ENCODE data around the gene OR52B6. TPM values are rescaled to one million over a fixed set of nuclear protein-coding genes. Genes with fewer than 3 reads are reported as not detected.

Gene OR52B6
- total and polyA plus RNA-seq, 2 of the 13 experiments (the other 11 are each of a cell fraction or from before 2014, with no cell fraction given), result not detected

DNA sequence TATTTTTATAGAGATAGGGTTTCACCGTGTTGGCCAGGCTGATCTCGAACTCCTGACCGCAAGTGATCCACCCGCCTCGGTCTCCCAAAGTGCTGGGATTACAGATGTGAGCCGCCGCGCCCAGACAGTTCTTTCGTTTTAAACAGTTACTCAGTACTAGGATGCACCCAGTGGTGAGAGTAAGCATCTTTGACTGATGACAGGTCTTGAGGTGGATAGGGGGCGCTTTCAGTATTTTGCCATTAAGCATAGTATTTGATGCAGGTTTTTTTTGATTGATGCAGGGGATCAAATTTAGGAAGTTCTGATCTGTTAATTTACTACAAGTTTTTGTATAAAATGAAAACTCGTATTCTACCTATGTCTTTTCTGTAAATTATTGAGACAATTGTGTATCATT is 30.9 kb downstream of the OR52B6 start (continued):
- no peak for TF ChIP-seq HNRNPLL (IDR thresholded peaks at IDR 0.05; ENCODE audit: low read depth, low read length, poor library complexity, severe bottlenecking)
- no peak for TF ChIP-seq ZNF780A (CRISPR knock-in tag; IDR thresholded peaks at IDR 0.05)
- TF ChIP-seq TBP (CRISPR knock-in tag; IDR thresholded peaks at IDR 0.05), result no peak
- TF ChIP-seq, protein P1, sequence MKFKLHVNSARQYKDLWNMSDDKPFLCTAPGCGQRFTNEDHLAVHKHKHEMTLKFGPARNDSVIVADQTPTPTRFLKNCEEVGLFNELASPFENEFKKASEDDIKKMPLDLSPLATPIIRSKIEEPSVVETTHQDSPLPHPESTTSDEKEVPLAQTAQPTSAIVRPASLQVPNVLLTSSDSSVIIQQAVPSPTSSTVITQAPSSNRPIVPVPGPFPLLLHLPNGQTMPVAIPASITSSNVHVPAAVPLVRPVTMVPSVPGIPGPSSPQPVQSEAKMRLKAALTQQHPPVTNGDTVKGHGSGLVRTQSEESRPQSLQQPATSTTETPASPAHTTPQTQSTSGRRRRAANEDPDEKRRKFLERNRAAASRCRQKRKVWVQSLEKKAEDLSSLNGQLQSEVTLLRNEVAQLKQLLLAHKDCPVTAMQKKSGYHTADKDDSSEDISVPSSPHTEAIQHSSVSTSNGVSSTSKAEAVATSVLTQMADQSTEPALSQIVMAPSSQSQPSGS (CRISPR knock-in tag; IDR thresholded peaks at IDR 0.05), result no peak
- no peak for TF ChIP-seq ZNF333 (CRISPR knock-in tag; IDR thresholded peaks at IDR 0.05; ENCODE audit: borderline replicate concordance)
- no peak for TF ChIP-seq MIER3 (CRISPR knock-in tag; IDR thresholded peaks at IDR 0.05; ENCODE audit: borderline replicate concordance)

DNA sequence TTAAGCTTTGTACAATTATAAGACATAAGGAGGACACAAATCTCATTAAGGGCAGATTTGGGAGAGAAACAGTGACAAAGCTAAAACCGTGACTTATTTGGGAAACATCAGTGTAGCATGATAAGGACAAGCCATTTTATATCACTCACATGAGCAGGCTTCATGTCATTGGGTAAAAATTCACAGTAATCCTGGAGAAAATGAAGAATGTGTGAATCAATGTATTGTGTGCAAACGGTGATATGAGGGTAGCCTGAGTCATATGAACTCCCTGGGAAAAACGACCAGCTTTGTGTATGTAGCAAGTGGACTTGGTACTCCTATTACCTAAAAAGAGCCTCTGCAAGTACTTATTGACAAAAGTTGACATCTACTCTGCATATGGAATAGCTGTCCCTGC is 38.1 kb downstream of the OR52B6 start:
- H3K27ac ChIP-seq (ENCODE audit: extremely low read length, insufficient read depth, low read length), result no peak overlapping the region

More for the DNA sequence above, 38.1 kb downstream of the OR52B6 start:
- TF ChIP-seq, protein P2, sequence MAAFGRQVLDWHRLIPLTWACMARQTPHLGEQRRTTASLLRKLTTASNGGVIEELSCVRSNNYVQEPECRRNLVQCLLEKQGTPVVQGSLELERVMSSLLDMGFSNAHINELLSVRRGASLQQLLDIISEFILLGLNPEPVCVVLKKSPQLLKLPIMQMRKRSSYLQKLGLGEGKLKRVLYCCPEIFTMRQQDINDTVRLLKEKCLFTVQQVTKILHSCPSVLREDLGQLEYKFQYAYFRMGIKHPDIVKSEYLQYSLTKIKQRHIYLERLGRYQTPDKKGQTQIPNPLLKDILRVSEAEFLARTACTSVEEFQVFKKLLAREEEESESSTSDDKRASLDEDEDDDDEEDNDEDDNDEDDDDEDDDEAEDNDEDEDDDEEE (CRISPR knock-in tag; IDR thresholded peaks at IDR 0.05), result no peak
- TF ChIP-seq PAWR (CRISPR knock-in tag; IDR thresholded peaks at IDR 0.05; ENCODE audit: borderline replicate concordance) (no peak), FOXA3 (CRISPR knock-in tag; IDR thresholded peaks at IDR 0.05) (0 out of 2 replicates have a peak, but pooled peaks have one; percentile 8), ZKSCAN1 (IDR thresholded peaks at IDR 0.05; ENCODE audit: low read length) (no peak), RARA (CRISPR knock-in tag; IDR thresholded peaks at IDR 0.05) (peak; percentile 22; the same call in 1 of the 2 replicates)
- TF ChIP-seq, protein P3, sequence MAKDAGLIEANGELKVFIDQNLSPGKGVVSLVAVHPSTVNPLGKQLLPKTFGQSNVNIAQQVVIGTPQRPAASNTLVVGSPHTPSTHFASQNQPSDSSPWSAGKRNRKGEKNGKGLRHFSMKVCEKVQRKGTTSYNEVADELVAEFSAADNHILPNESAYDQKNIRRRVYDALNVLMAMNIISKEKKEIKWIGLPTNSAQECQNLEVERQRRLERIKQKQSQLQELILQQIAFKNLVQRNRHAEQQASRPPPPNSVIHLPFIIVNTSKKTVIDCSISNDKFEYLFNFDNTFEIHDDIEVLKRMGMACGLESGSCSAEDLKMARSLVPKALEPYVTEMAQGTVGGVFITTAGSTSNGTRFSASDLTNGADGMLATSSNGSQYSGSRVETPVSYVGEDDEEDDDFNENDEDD (CRISPR knock-in tag; IDR thresholded peaks at IDR 0.05; ENCODE audit: borderline replicate concordance), result no peak
- TF ChIP-seq, protein P4, sequence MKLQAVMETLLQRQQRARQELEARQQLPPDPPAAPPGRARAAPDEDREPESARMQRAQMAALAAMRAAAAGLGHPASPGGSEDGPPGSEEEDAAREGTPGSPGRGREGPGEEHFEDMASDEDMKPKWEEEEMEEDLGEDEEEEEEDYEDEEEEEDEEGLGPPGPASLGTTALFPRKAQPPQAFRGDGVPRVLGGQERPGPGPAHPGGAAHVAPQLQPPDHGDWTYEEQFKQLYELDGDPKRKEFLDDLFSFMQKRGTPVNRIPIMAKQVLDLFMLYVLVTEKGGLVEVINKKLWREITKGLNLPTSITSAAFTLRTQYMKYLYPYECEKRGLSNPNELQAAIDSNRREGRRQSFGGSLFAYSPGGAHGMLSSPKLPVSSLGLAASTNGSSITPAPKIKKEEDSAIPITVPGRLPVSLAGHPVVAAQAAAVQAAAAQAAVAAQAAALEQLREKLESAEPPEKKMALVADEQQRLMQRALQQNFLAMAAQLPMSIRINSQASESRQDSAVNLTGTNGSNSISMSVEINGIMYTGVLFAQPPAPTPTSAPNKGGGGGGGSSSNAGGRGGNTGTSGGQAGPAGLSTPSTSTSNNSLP (IDR thresholded peaks at IDR 0.05; ENCODE audit: low read depth, low read length), result peak; percentile 22; the same call in 1 of the 2 replicates
- TF ChIP-seq, protein P5, sequence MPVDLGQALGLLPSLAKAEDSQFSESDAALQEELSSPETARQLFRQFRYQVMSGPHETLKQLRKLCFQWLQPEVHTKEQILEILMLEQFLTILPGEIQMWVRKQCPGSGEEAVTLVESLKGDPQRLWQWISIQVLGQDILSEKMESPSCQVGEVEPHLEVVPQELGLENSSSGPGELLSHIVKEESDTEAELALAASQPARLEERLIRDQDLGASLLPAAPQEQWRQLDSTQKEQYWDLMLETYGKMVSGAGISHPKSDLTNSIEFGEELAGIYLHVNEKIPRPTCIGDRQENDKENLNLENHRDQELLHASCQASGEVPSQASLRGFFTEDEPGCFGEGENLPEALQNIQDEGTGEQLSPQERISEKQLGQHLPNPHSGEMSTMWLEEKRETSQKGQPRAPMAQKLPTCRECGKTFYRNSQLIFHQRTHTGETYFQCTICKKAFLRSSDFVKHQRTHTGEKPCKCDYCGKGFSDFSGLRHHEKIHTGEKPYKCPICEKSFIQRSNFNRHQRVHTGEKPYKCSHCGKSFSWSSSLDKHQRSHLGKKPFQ (CRISPR knock-in tag; IDR thresholded peaks at IDR 0.05; ENCODE audit: insufficient replicate concordance), result no peak
- Histone ChIP-seq H3K36me3 (replicated peaks in 1 of 2; ENCODE audit: control insufficient read depth in 1 of 2, insufficient read depth in 2 of 2, low read length in 2 of 2) (no peaks in the 10 kb centered on the region), H3K79me2 (ENCODE audit: insufficient read depth, low read length) (no peaks in the 10 kb centered on the region), H3K27me3 (ENCODE audit: control insufficient read depth in 1 of 2, insufficient read depth in 2 of 2, low read length in 2 of 2) (no peaks in the 10 kb centered on the region), H3K4me2 (ENCODE audit: low read depth, low read length) (no peak overlapping the region), H4K20me1 (ENCODE audit: insufficient read depth, low read length) (no peaks in the 10 kb centered on the region), H3K4me3 (replicated peaks in 1 of 3; ENCODE audit: insufficient read depth in 1 of 3, low read depth in 2 of 3, low read length in 3 of 3) (no peak overlapping the region), H3K9me3 (ENCODE audit: low read length) (no peaks in the 10 kb centered on the region), H3K4me1 (ENCODE audit: insufficient read depth, low read length) (peaks cover 23% of the 10 kb centered on the region), H2AFZ (ENCODE audit: low read length) (no peak overlapping the region), H3K9ac (ENCODE audit: insufficient read depth, low read depth, low read length) (no peak overlapping the region)
- in situ Hi-C loops (cut with HindIII; ENCODE audit: extremely low pct_ligation_motif_present, low pct_unique_long_range_greater_than_20kb), result no loop called here
- POLR2A ChIA-PET, result no interaction called here
- 4% methylated on average over 3 of the region's 3 CpGs for WGBS (ENCODE audit: low lambda C conversion rate)
- peak; percentile 49 for DNase-seq (ENCODE audit: low spot score)
- intact Hi-C loops (cut with micrococcal nuclease; ENCODE audit: unreplicated experiment), result no loop called here
- ATAC-seq, result peak; percentile 65
- FAIRE-seq, result no peak
- BruUV-seq (replicated peaks), result no TSS peak
- CTCF ChIA-PET (ENCODE audit: low intra/inter-chr PET ratio, low total read pairs), result no interaction called here
